Hepatocyte (in vitro differentiated cells): ENCODE measurements around the gene GLCE.

Experiments
- EZH2 ChIP-seq: fragments of 200-600 bp; sonication (generic); IDR thresholded peaks from 2 replicates; pipeline ENCODE4 v1.6.1; 2016; ENCODE audit warnings: antibody characterized with exemption, mild to moderate bottlenecking, borderline replicate concordance
- EZH2phosphoT487 ChIP-seq: fragments of 200-600 bp; sonication (generic); IDR thresholded peaks from one replicate; pipeline ENCODE4 v1.6.1; 2018; ENCODE audit warnings: antibody characterized with exemption, mild to moderate bottlenecking, low read depth, moderate library complexity; ENCODE audit not compliant: unreplicated experiment, severe bottlenecking
- TF ChIP-seq, protein P1 (sequence below): fragments of 200-600 bp; sonication (generic); IDR thresholded peaks from 2 replicates; pipeline ENCODE4 v1.5.1; 2016; ENCODE audit warnings: antibody characterized with exemption, mild to moderate bottlenecking; ENCODE audit not compliant: poor library complexity

DNA sequence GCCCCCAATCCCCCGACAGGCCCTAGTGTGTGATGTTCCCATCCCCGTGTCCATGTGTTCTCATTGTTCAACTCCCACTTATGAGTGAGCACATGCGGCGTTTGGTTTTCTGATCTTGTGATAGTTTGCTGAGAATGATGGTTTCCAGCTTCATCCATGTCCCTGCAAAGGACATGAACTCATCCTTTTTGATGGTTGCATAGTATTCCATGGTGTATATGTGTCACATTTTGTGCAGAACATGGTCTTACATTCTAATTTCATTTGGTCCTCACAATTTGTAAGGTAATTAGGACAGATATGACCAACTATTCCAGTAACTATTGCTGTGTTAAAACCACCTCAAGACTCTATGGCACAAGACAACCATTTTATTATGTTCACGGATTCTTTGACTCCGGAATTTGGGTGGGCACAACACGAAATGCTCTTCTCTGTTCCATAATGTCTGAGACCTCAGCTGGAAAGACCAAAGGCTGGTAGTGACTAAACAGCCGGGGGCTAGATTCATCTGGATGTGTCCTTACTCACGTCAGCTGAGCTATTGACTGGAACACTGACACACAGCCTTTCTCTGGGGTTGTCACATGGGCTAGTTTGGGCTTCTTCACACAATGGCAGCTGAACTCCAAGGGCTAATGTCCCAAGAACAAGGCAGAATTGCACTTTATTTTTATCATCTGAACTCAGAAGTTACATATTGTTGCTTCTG is 13.6 kb upstream of the GLCE start:
- TF ChIP-seq EZH2 (no peak), EZH2phosphoT487 (no peak)
- TF ChIP-seq, protein P1, sequence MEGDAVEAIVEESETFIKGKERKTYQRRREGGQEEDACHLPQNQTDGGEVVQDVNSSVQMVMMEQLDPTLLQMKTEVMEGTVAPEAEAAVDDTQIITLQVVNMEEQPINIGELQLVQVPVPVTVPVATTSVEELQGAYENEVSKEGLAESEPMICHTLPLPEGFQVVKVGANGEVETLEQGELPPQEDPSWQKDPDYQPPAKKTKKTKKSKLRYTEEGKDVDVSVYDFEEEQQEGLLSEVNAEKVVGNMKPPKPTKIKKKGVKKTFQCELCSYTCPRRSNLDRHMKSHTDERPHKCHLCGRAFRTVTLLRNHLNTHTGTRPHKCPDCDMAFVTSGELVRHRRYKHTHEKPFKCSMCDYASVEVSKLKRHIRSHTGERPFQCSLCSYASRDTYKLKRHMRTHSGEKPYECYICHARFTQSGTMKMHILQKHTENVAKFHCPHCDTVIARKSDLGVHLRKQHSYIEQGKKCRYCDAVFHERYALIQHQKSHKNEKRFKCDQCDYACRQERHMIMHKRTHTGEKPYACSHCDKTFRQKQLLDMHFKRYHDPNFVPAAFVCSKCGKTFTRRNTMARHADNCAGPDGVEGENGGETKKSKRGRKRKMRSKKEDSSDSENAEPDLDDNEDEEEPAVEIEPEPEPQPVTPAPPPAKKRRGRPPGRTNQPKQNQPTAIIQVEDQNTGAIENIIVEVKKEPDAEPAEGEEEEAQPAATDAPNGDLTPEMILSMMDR = no peak
